HepG2 (cell line): Measurements from ENCODE around the gene ACE. TPM values are rescaled to one million over a fixed set of nuclear protein-coding genes. Genes with fewer than 3 reads are reported as not detected.
A peak's percentile ranks its signal among the peaks of the same experiment; 100 is the strongest.

Experiments
- BORCS8-MEF2B ChIP-seq: sonication (generic); formaldehyde crosslinking; IDR thresholded peaks from 2 replicates; pipeline ENCODE4 v1.8.0; 2022; ENCODE audit warnings: mild to moderate bottlenecking, missing genetic modification reagents
- CBX1 ChIP-seq: IDR thresholded peaks from one replicate; pipeline ENCODE4 v1.6.1; 2016; ENCODE audit warnings: antibody characterized with exemption, low read depth
- CREM ChIP-seq, 2 experiments: sonication (generic) in 1 of 2; formaldehyde crosslinking in 1 of 2; IDR thresholded peaks; 2 replicates each; pipeline versions ENCODE4 v1.4.0 to v1.6.1; 2016 to 2020; ENCODE audit warnings: antibody characterized with exemption in 1 of 2, mild to moderate bottlenecking in 1 of 2, missing genetic modification reagents in 1 of 2
- DZIP1 ChIP-seq: sonication (generic); formaldehyde crosslinking; IDR thresholded peaks from 2 replicates; pipeline ENCODE4 v1.5.0; 2020; ENCODE audit warnings: mild to moderate bottlenecking, missing genetic modification reagents
- FUBP1 ChIP-seq: sonication (generic); formaldehyde crosslinking; IDR thresholded peaks from 2 replicates; pipeline ENCODE4 v1.5.1; 2020; ENCODE audit warnings: missing genetic modification reagents, mild to moderate bottlenecking, borderline replicate concordance
- HDAC2 ChIP-seq: sonication (generic); formaldehyde crosslinking; IDR thresholded peaks from 2 replicates; pipeline ENCODE4 v1.4.0; 2020; ENCODE audit warnings: missing genetic modification reagents
- JDP2 ChIP-seq: sonication (generic); formaldehyde crosslinking; IDR thresholded peaks from 2 replicates; pipeline ENCODE4 v1.8.1; 2022; ENCODE audit warnings: missing genetic modification reagents, borderline replicate concordance
- KDM1A ChIP-seq: IDR thresholded peaks from 2 replicates; pipeline ENCODE4 v1.6.1; 2016; ENCODE audit warnings: missing compliant biosample characterization
- KDM5A ChIP-seq: fragments of 200-600 bp; sonication (generic); IDR thresholded peaks from 2 replicates; pipeline ENCODE4 v1.7.0; 2018; ENCODE audit warnings: antibody characterized with exemption, mild to moderate bottlenecking, low read length, borderline replicate concordance
- MEIS2 ChIP-seq: sonication (generic); formaldehyde crosslinking; IDR thresholded peaks from 2 replicates; pipeline ENCODE4 v1.9.0; 2021; ENCODE audit warnings: mild to moderate bottlenecking, missing genetic modification reagents
- MTA1 ChIP-seq: sonication (generic); formaldehyde crosslinking; IDR thresholded peaks from 2 replicates; pipeline ENCODE4 v1.4.0; 2020; ENCODE audit warnings: missing genetic modification reagents, mild to moderate bottlenecking, borderline replicate concordance
- MYC ChIP-seq: sonication (generic); formaldehyde crosslinking; IDR thresholded peaks from 2 replicates; pipeline ENCODE4 v1.9.0; 2021; ENCODE audit warnings: missing genetic modification reagents, borderline replicate concordance
- NCOA1 ChIP-seq: sonication (generic); formaldehyde crosslinking; IDR thresholded peaks from 2 replicates; pipeline ENCODE4 v1.9.0; 2021; ENCODE audit warnings: missing genetic modification reagents
- PITX1 ChIP-seq: sonication (generic); formaldehyde crosslinking; IDR thresholded peaks from 2 replicates; pipeline ENCODE4 v1.5.1; 2020; ENCODE audit warnings: mild to moderate bottlenecking, missing genetic modification reagents
- RAD21 ChIP-seq: fragments of 450-650 bp; formaldehyde crosslinking; IDR thresholded peaks from 2 replicates; pipeline ENCODE4 v1.5.0; 2020; ENCODE audit warnings: mild to moderate bottlenecking
- ZFX ChIP-seq: sonication (generic); formaldehyde crosslinking; IDR thresholded peaks from 2 replicates; pipeline ENCODE4 v1.4.0; 2020; ENCODE audit warnings: mild to moderate bottlenecking, low read depth, missing genetic modification reagents, moderate library complexity
- ZNF430 ChIP-seq: sonication (generic); formaldehyde crosslinking; IDR thresholded peaks from 2 replicates; pipeline ENCODE4 v1.9.0; 2021; ENCODE audit warnings: mild to moderate bottlenecking, missing genetic modification reagents
- ZNF574 ChIP-seq: sonication (generic); formaldehyde crosslinking; IDR thresholded peaks from 2 replicates; pipeline ENCODE4 v1.4.0; 2020; ENCODE audit warnings: missing genetic modification reagents
- ZNF605 ChIP-seq: sonication (generic); formaldehyde crosslinking; IDR thresholded peaks from 2 replicates; pipeline ENCODE4 v1.8.0; 2022; ENCODE audit warnings: mild to moderate bottlenecking, missing genetic modification reagents
- ZNF691 ChIP-seq: sonication (generic); formaldehyde crosslinking; IDR thresholded peaks from 2 replicates; pipeline ENCODE4 v1.4.0; 2020; ENCODE audit warnings: missing genetic modification reagents, low read depth, mild to moderate bottlenecking, borderline replicate concordance
- ZNF713 ChIP-seq: sonication (generic); formaldehyde crosslinking; IDR thresholded peaks from 2 replicates; pipeline ENCODE4 v1.4.0; 2020; ENCODE audit warnings: mild to moderate bottlenecking, missing genetic modification reagents
- ZNF83 ChIP-seq: sonication (generic); formaldehyde crosslinking; IDR thresholded peaks from 2 replicates; pipeline ENCODE4 v1.4.0; 2020; ENCODE audit warnings: missing genetic modification reagents, mild to moderate bottlenecking, borderline replicate concordance
- ZNF878 ChIP-seq: sonication (generic); formaldehyde crosslinking; IDR thresholded peaks from 2 replicates; pipeline ENCODE4 v1.8.1; 2023; ENCODE audit warnings: mild to moderate bottlenecking, missing genetic modification reagents, moderate library complexity
- polyA plus RNA-seq, 8 experiments: library from polyadenylated mRNA; depleted of rRNA in 3 of 8; stranded (reverse) in 7 of 8; unstranded in 1 of 8; fragments of >200 nt; fragmentation: Illumina TruSeq in 4 of 8; extraction: Trizol in 4 of 8; gene quantifications; 2 replicates each; pipeline versions ENCODE4 v1.2.1 to v1.2.3, GENCODE V29; 2011 to 2016; ENCODE audit warnings: low read depth in 4 of 8, missing spikeins in 1 of 8, mixed read lengths in 1 of 8; ENCODE audit not compliant: insufficient read depth in 1 of 8
- total RNA-seq, 5 experiments: library from RNA; depleted of rRNA; stranded (reverse); fragments of >200 nt; fragmentation: Illumina TruSeq; extraction: Trizol; gene quantifications; 2 replicates each; pipeline ENCODE4 v1.2.3, GENCODE V29; 2016; ENCODE audit warnings: low read depth in 1 of 5

The ACE gene
- total and polyA plus RNA-seq, 2 of the 13 experiments (the other 11 are each of a cell fraction or from before 2014, with no cell fraction given), result 0.08 to 0.13 TPM

- TF ChIP-seq ZNF574 (peak; percentile 49), ZFX (CRISPR knock-in tag) (0 out of 2 replicates have a peak, but pooled peaks have one; percentile 22), KDM1A (no peak), ZNF83 (CRISPR knock-in tag) (no peak), MYC (no peak), ZNF691 (CRISPR knock-in tag) (no peak), MTA1 (CRISPR knock-in tag) (no peak), DZIP1 (CRISPR knock-in tag) (no peak), HDAC2 (CRISPR knock-in tag) (no peak), MEIS2 (CRISPR knock-in tag) (peak; percentile 10; the same call in 1 of the 2 replicates), ZNF713 (no peak), ZNF605 (CRISPR knock-in tag) (no peak), FUBP1 (CRISPR knock-in tag) (no peak), ZNF878 (CRISPR knock-in tag) (no peak), NCOA1 (CRISPR knock-in tag) (no peak), CBX1 (no peak), BORCS8-MEF2B (no peak), RAD21 (CRISPR knock-in tag) (0 out of 2 replicates have a peak, but pooled peaks have one; percentile 35), JDP2 (CRISPR knock-in tag) (no peak), PITX1 (CRISPR knock-in tag) (no peak), KDM5A (no peak), ZNF430 (CRISPR knock-in tag) (no peak), CREM (IDR thresholded peaks at IDR 0.05) (no peak), CREM (CRISPR knock-in tag; IDR thresholded peaks at IDR 0.05) (no peak)
Measured at GRCh38 chr17:63476854-63477479, at the start of gene ACE (continued).
